ENCODE measurements around the gene KRTAP1-3.

The KRTAP1-3 gene

DNA sequence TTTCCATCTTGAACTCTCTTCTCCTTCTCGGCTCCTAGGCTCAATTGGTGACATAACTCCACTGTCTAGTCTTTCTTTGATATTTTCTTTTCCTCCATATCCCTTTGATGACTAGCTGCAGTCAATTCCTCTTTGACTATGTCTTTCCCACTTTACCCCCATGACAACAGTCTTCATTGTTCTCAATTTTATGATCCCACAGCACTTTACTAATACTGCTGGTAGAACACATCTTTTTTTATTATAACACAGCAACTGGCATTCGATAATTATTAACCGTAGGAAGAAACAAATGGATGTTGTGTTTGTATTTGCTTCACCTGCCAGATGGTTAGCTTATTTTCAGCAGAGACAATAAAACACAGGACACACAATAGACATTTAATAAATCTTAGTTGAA is 42.0 kb downstream of the KRTAP1-3 start (continued):
- TF ChIP-seq, protein P1, sequence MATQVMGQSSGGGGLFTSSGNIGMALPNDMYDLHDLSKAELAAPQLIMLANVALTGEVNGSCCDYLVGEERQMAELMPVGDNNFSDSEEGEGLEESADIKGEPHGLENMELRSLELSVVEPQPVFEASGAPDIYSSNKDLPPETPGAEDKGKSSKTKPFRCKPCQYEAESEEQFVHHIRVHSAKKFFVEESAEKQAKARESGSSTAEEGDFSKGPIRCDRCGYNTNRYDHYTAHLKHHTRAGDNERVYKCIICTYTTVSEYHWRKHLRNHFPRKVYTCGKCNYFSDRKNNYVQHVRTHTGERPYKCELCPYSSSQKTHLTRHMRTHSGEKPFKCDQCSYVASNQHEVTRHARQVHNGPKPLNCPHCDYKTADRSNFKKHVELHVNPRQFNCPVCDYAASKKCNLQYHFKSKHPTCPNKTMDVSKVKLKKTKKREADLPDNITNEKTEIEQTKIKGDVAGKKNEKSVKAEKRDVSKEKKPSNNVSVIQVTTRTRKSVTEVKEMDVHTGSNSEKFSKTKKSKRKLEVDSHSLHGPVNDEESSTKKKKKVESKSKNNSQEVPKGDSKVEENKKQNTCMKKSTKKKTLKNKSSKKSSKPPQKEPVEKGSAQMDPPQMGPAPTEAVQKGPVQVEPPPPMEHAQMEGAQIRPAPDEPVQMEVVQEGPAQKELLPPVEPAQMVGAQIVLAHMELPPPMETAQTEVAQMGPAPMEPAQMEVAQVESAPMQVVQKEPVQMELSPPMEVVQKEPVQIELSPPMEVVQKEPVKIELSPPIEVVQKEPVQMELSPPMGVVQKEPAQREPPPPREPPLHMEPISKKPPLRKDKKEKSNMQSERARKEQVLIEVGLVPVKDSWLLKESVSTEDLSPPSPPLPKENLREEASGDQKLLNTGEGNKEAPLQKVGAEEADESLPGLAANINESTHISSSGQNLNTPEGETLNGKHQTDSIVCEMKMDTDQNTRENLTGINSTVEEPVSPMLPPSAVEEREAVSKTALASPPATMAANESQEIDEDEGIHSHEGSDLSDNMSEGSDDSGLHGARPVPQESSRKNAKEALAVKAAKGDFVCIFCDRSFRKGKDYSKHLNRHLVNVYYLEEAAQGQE (tag by site-specific recombination; IDR thresholded peaks at IDR 0.05) = no peak

DNA sequence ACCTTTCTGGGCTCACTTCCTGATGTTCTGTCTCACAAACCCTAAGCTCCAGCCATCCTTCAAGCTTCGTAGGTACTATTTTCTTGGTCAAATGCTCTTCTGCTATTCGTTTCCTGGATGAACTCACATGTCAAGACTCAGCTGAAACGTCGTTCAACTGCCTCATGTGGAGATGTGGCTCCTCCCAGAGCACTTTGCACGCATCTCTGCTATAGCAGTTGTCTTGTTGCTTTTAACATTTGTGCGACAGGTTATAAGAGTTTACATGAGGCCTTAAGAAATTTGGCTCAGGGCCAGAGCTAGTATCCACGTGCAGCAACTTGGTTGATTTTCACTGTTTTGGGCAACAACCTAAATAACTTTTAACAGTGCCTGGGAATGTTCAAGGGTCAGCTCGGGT is 47.8 kb downstream of the KRTAP1-3 start:
- POLR2A ChIA-PET = no interaction called here
- CTCF ChIA-PET = interaction anchor here (0.6 to 1.0 kb wide), 3 partner anchors 8 to 562 kb away, joined by 3 to 6 read pairs (median 4); no protein-coding TSS in a partner anchor
- TF ChIP-seq SCRT2 (tag by site-specific recombination; IDR thresholded peaks at IDR 0.05) (peak; percentile 71), SCRT1 (tag by site-specific recombination; IDR thresholded peaks at IDR 0.05; ENCODE audit: borderline replicate concordance) (peak; percentile 62; the same call in 1 of the 2 replicates), ZNF24 (tag by site-specific recombination; IDR thresholded peaks at IDR 0.05) (no peak)
- no peak overlapping the region for H3K4me3 ChIP-seq (ENCODE audit: low read depth, low read length)
- no peaks in the 10 kb centered on the region for H3K9me3 ChIP-seq (ENCODE audit: control insufficient read depth, insufficient read depth, low read depth, low read length)
- no peaks in the 10 kb centered on the region for H3K36me3 ChIP-seq (ENCODE audit: control insufficient read depth in 2 of 2, insufficient read depth in 1 of 2, low read length in 2 of 2)
- no peak overlapping the region for H3K27ac ChIP-seq (ENCODE audit: extremely low read depth, low read depth, low read length)
- H3K4me1 ChIP-seq (ENCODE audit: control insufficient read depth, insufficient read depth, low read length) = no peaks in the 10 kb centered on the region

DNA sequence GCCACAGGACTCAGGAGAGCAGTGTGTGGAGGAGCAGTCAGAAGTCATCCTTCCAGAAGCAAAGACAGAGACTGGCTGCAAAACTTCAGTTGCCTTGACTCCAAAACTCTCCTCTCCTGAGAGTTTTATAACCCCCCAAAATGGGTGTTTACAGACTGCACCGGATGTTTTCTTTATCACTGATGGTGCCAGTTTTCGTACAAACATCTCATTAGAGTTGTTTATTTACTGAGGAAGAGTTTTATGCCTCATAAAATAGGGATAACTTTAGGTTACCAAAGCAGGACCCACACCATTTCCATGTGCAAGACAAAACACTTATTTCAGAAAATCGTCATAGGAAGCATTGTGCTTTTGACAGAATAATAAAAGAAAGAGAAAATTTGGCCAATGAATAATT is 50.4 kb downstream of the KRTAP1-3 start, which contains the start of gene KRT40:
Gene KRT40 (minus strand): TSS at position 101 of the 400 bp plus-strand sequence. CDS start 53 bp downstream, at position 48.
- Histone ChIP-seq H3K9me3 (ENCODE audit: control insufficient read depth, insufficient read depth, low read depth, low read length) (no peaks in the 10 kb centered on the region), H3K36me3 (ENCODE audit: control insufficient read depth in 2 of 2, insufficient read depth in 1 of 2, low read length in 2 of 2) (no peaks in the 10 kb centered on the region), H3K27ac (ENCODE audit: extremely low read depth, low read depth, low read length) (no peak within 1 kb of the TSS), H3K4me3 (ENCODE audit: low read depth, low read length) (no peak within 1 kb of the TSS), H3K4me1 (ENCODE audit: control insufficient read depth, insufficient read depth, low read length) (no peaks in the 10 kb centered on the region)
- ChIA-PET CTCF (interaction anchor here (1.1 kb wide), 1 partner anchor 565 kb away, joined by 3 read pairs; no protein-coding TSS in a partner anchor), POLR2A (no interaction called here)
- TF ChIP-seq KLF1 (tag by site-specific recombination; IDR thresholded peaks at IDR 0.05) (no peak), OSR2 (tag by site-specific recombination; IDR thresholded peaks at IDR 0.05) (no peak), ZNF843 (tag by site-specific recombination; IDR thresholded peaks at IDR 0.05) (no peak), ZNF223 (tag by site-specific recombination; IDR thresholded peaks at IDR 0.05) (no peak), ZNF596 (tag by site-specific recombination; IDR thresholded peaks at IDR 0.05) (no peak), ZNF670 (tag by site-specific recombination; IDR thresholded peaks at IDR 0.05; ENCODE audit: low read depth) (no peak), ZNF2 (tag by site-specific recombination; IDR thresholded peaks at IDR 0.05) (no peak), TCF7L2 (IDR thresholded peaks at IDR 0.05; ENCODE audit: borderline replicate concordance, low read depth, low read length) (no peak), REPIN1 (tag by site-specific recombination; IDR thresholded peaks at IDR 0.05; ENCODE audit: low read depth) (no peak), ZNF664 (tag by site-specific recombination; IDR thresholded peaks at IDR 0.05) (no peak), ZNF239 (tag by site-specific recombination; IDR thresholded peaks at IDR 0.05) (no peak), ZNF747 (tag by site-specific recombination; IDR thresholded peaks at IDR 0.05) (no peak), ZNF658 (tag by site-specific recombination; IDR thresholded peaks at IDR 0.05) (no peak), ZNF677 (tag by site-specific recombination; IDR thresholded peaks at IDR 0.05) (no peak), ZNF274 (IDR thresholded peaks at IDR 0.05; ENCODE audit: low read length) (no peak), ZNF274 (tag by site-specific recombination; IDR thresholded peaks at IDR 0.05; ENCODE audit: borderline replicate concordance) (no peak), ZNF311 (tag by site-specific recombination; IDR thresholded peaks at IDR 0.05; ENCODE audit: borderline replicate concordance) (no peak)
- TF ChIP-seq, protein P2, sequence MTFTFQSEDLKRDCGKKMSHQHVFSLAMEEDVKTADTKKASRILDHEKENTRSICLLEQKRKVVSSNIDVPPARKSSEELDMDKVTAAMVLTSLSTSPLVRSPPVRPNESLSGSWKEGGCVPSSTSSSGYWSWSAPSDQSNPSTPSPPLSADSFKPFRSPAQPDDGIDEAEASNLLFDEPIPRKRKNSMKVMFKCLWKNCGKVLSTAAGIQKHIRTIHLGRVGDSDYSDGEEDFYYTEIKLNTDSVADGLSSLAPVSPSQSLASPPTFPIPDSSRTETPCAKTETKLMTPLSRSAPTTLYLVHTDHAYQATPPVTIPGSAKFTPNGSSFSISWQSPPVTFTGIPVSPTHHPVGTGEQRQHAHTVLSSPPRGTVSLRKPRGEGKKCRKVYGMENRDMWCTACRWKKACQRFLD (tag by site-specific recombination; IDR thresholded peaks at IDR 0.05) = no peak
- TF ChIP-seq, protein P3, sequence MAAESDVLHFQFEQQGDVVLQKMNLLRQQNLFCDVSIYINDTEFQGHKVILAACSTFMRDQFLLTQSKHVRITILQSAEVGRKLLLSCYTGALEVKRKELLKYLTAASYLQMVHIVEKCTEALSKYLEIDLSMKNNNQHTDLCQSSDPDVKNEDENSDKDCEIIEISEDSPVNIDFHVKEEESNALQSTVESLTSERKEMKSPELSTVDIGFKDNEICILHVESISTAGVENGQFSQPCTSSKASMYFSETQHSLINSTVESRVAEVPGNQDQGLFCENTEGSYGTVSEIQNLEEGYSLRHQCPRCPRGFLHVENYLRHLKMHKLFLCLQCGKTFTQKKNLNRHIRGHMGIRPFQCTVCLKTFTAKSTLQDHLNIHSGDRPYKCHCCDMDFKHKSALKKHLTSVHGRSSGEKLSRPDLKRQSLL (tag by site-specific recombination; IDR thresholded peaks at IDR 0.05) = no peak
- TF ChIP-seq, protein P4, sequence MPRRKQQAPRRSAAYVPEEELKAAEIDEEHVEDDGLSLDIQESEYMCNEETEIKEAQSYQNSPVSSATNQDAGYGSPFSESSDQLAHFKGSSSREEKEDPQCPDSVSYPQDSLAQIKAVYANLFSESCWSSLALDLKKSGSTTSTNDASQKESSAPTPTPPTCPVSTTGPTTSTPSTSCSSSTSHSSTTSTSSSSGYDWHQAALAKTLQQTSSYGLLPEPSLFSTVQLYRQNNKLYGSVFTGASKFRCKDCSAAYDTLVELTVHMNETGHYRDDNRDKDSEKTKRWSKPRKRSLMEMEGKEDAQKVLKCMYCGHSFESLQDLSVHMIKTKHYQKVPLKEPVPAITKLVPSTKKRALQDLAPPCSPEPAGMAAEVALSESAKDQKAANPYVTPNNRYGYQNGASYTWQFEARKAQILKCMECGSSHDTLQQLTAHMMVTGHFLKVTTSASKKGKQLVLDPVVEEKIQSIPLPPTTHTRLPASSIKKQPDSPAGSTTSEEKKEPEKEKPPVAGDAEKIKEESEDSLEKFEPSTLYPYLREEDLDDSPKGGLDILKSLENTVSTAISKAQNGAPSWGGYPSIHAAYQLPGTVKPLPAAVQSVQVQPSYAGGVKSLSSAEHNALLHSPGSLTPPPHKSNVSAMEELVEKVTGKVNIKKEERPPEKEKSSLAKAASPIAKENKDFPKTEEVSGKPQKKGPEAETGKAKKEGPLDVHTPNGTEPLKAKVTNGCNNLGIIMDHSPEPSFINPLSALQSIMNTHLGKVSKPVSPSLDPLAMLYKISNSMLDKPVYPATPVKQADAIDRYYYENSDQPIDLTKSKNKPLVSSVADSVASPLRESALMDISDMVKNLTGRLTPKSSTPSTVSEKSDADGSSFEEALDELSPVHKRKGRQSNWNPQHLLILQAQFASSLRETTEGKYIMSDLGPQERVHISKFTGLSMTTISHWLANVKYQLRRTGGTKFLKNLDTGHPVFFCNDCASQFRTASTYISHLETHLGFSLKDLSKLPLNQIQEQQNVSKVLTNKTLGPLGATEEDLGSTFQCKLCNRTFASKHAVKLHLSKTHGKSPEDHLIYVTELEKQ (tag by site-specific recombination; IDR thresholded peaks at IDR 0.05; ENCODE audit: borderline replicate concordance) = no peak

Data from HEK293 (cell line).